ENCODE results near the gene CRKL. TPM values are rescaled to one million over a fixed set of nuclear protein-coding genes. Genes with fewer than 3 reads are reported as not detected.

Gene CRKL
- polyA plus RNA-seq, 2 of the 4 experiments (the other 2 are of a cell fraction), result 21.4 to 22.8 TPM

GRCh38 chr22:20943104-20943933 is 26.1 kb downstream of the CRKL start:
- POLR2A ChIA-PET, result no interaction called here
- no peak for FAIRE-seq
- CTCF ChIA-PET, result interaction anchor here (0.7 to 2.6 kb wide), 6 partner anchors 13 to 139 kb away, joined by 3 to 10 read pairs (median 4); partner anchors contain the start of gene P2RX6

DNA sequence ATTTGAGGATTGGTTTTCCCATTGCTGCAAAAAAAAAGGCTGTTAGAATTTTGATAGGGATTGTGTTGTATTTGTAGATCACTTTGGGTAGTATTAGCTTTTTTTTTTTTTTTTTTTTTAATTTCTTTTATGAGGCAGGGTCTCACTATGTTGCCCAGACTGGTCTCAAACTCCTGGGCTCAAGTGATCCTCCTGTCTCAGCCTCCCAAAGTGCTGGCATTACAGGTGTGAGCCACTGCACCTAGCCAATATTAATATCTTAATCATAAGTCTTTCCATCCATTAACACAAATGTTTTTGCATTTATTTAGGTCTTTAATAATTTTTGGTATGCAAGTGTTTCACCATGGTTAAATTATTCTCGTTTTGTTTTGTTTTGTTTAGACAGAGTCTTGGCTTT is 26.8 kb downstream of the CRKL start:
- Histone ChIP-seq H3K9me3 (no peaks in the 10 kb centered on the region), H3K4me3 (no peak overlapping the region), H3K4me1 (peaks cover 19% of the 10 kb centered on the region), H3K27ac (no peak overlapping the region), H3K4me2 (no peak overlapping the region)
- 61% methylated on average over 1 of the region's 1 CpG for WGBS (ENCODE audit: missing lambda C conversion rate)
- ChIA-PET POLR2A (no interaction called here), CTCF (interaction anchor here (0.7 to 2.6 kb wide), 6 partner anchors 13 to 140 kb away, joined by 3 to 10 read pairs (median 4); partner anchors contain the start of gene P2RX6)
- FAIRE-seq, result no peak
- no peak for ATAC-seq
- DNase-seq (ENCODE audit: low read depth in 1 of 2, low spot score in 1 of 2), result no peak
- no peak for TF ChIP-seq ZSCAN20 (CRISPR knock-in tag; IDR thresholded peaks at IDR 0.05)
- TF ChIP-seq FOSB (CRISPR knock-in tag; IDR thresholded peaks at IDR 0.05), result no peak
- TF ChIP-seq, protein P1, sequence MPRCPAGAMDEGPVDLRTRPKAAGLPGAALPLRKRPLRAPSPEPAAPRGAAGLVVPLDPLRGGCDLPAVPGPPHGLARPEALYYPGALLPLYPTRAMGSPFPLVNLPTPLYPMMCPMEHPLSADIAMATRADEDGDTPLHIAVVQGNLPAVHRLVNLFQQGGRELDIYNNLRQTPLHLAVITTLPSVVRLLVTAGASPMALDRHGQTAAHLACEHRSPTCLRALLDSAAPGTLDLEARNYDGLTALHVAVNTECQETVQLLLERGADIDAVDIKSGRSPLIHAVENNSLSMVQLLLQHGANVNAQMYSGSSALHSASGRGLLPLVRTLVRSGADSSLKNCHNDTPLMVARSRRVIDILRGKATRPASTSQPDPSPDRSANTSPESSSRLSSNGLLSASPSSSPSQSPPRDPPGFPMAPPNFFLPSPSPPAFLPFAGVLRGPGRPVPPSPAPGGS (IDR thresholded peaks at IDR 0.05), result no peak
- TF ChIP-seq HOXA7 (CRISPR knock-in tag; IDR thresholded peaks at IDR 0.05), result no peak
- no peak for TF ChIP-seq CTCF (IDR thresholded peaks at IDR 0.05)
- TF ChIP-seq KDM1A (IDR thresholded peaks at IDR 0.05; ENCODE audit: low read depth), result no peak
- TF ChIP-seq, protein P2, sequence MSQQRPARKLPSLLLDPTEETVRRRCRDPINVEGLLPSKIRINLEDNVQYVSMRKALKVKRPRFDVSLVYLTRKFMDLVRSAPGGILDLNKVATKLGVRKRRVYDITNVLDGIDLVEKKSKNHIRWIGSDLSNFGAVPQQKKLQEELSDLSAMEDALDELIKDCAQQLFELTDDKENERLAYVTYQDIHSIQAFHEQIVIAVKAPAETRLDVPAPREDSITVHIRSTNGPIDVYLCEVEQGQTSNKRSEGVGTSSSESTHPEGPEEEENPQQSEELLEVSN (IDR thresholded peaks at IDR 0.05; ENCODE audit: borderline replicate concordance, low read depth), result no peak
- no peak for TF ChIP-seq RARB (CRISPR knock-in tag; IDR thresholded peaks at IDR 0.05)
- no peak for TF ChIP-seq ZFP36 (IDR thresholded peaks at IDR 0.05; ENCODE audit: borderline replicate concordance, partially characterized antibody)
- no peak for TF ChIP-seq MAFK (IDR thresholded peaks at IDR 0.05; ENCODE audit: partially characterized antibody)
- no peak for TF ChIP-seq HDAC2 (IDR thresholded peaks at IDR 0.05)
- no peak for TF ChIP-seq ZC3H11A (IDR thresholded peaks at IDR 0.05)

More at GRCh38 chr22:20943104-20943933, 26.1 kb downstream of the CRKL start:
- ATAC-seq, result no peak
- 92% methylated on average over 8 of the region's 8 CpGs for WGBS (ENCODE audit: missing lambda C conversion rate)
- no peak for DNase-seq (ENCODE audit: low read depth in 1 of 2, low spot score in 1 of 2)
- no peak overlapping the region for H3K27ac ChIP-seq
- no peaks in the 10 kb centered on the region for H3K9me3 ChIP-seq
- TF ChIP-seq FOXS1 (CRISPR knock-in tag; IDR thresholded peaks at IDR 0.05), result no peak
- TF ChIP-seq HEYL (CRISPR knock-in tag; IDR thresholded peaks at IDR 0.05), result no peak
- TF ChIP-seq PHF8 (IDR thresholded peaks at IDR 0.05; ENCODE audit: borderline replicate concordance, low read depth), result no peak
- no peak for TF ChIP-seq HOXA7 (CRISPR knock-in tag; IDR thresholded peaks at IDR 0.05)
- no peak for TF ChIP-seq EHF (CRISPR knock-in tag; IDR thresholded peaks at IDR 0.05)
- TF ChIP-seq RAD21 (conservative IDR thresholded peaks at IDR 0.05 in 1 of 2, IDR thresholded peaks at IDR 0.05 in 1 of 2), result no peak
- no peak for TF ChIP-seq GATA3 (IDR thresholded peaks at IDR 0.05; ENCODE audit: borderline replicate concordance)
- TF ChIP-seq ZNF302 (CRISPR knock-in tag; IDR thresholded peaks at IDR 0.05), result no peak
- TF ChIP-seq, protein P3, sequence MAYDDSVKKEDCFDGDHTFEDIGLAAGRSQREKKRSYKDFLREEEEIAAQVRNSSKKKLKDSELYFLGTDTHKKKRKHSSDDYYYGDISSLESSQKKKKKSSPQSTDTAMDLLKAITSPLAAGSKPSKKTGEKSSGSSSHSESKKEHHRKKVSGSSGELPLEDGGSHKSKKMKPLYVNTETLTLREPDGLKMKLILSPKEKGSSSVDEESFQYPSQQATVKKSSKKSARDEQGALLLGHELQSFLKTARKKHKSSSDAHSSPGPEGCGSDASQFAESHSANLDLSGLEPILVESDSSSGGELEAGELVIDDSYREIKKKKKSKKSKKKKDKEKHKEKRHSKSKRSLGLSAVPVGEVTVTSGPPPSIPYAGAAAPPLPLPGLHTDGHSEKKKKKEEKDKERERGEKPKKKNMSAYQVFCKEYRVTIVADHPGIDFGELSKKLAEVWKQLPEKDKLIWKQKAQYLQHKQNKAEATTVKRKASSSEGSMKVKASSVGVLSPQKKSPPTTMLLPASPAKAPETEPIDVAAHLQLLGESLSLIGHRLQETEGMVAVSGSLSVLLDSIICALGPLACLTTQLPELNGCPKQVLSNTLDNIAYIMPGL (CRISPR knock-in tag; IDR thresholded peaks at IDR 0.05; ENCODE audit: borderline replicate concordance), result no peak
- no peak for TF ChIP-seq JUN (IDR thresholded peaks at IDR 0.05)
- TF ChIP-seq, protein P4, sequence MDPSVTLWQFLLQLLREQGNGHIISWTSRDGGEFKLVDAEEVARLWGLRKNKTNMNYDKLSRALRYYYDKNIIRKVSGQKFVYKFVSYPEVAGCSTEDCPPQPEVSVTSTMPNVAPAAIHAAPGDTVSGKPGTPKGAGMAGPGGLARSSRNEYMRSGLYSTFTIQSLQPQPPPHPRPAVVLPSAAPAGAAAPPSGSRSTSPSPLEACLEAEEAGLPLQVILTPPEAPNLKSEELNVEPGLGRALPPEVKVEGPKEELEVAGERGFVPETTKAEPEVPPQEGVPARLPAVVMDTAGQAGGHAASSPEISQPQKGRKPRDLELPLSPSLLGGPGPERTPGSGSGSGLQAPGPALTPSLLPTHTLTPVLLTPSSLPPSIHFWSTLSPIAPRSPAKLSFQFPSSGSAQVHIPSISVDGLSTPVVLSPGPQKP (IDR thresholded peaks at IDR 0.05; ENCODE audit: low read depth, low read length), result no peak
- no peak for TF ChIP-seq RNF2 (IDR thresholded peaks at IDR 0.05; ENCODE audit: borderline replicate concordance, low read depth)
- TF ChIP-seq ZSCAN20 (CRISPR knock-in tag; IDR thresholded peaks at IDR 0.05), result no peak
- TF ChIP-seq FOSB (CRISPR knock-in tag; IDR thresholded peaks at IDR 0.05), result no peak
- TF ChIP-seq EP300 (IDR thresholded peaks at IDR 0.05), result no peak
- TF ChIP-seq, protein P5, sequence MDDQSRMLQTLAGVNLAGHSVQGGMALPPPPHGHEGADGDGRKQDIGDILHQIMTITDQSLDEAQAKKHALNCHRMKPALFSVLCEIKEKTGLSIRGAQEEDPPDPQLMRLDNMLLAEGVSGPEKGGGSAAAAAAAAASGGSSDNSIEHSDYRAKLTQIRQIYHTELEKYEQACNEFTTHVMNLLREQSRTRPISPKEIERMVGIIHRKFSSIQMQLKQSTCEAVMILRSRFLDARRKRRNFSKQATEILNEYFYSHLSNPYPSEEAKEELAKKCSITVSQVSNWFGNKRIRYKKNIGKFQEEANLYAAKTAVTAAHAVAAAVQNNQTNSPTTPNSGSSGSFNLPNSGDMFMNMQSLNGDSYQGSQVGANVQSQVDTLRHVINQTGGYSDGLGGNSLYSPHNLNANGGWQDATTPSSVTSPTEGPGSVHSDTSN (IDR thresholded peaks at IDR 0.05), result no peak
- no peak for TF ChIP-seq USF2 (IDR thresholded peaks at IDR 0.05)
- no peak overlapping the region for H3K4me2 ChIP-seq
- no peak overlapping the region for H3K4me3 ChIP-seq
- peaks cover 19% of the 10 kb centered on the region for H3K4me1 ChIP-seq

Data from A549 (cell line).